Lower leg skin (tissue), 4 donors: Measurements from ENCODE around the gene IFI35. TPM values are rescaled to one million over a fixed set of nuclear protein-coding genes. Genes with fewer than 3 reads are reported as not detected.
A peak's percentile ranks its signal among the peaks of the same experiment; 100 is the strongest.

Experiments
- DNase-seq, 2 donors: peaks; one replicate each; pipeline ENCODE4 v3.0.0-alpha.2; 2019; ENCODE audit warnings: low spot score in 2 of 2
- H3K4me3 ChIP-seq: fragments of 200-600 bp; sonication (generic); 2 replicates; pipeline ENCODE4 v1.5.1; 2017; ENCODE audit warnings: mild to moderate bottlenecking, low read depth; ENCODE audit not compliant: poor library complexity, severe bottlenecking
- POLR2A ChIP-seq, 2 donors: fragments of 450-650 bp; IDR thresholded peaks; one replicate each; pipeline ENCODE4 v1.6.1; 2016 to 2017; ENCODE audit warnings: antibody characterized with exemption in 2 of 2, mild to moderate bottlenecking in 1 of 2, moderate library complexity in 1 of 2
- WGBS, 2 donors: methylation state at CpG; one replicate each; pipeline ENCODE4 v1.1.5; 2018; 5-methylcytosine and 5-hydroxymethylcytosine counted together
- intact Hi-C: fragments of 100-400 bp; cut with DNase I; formaldehyde crosslinking; loops from one replicate; pipeline ENCODE4 v1.15.0; 2023; ENCODE audit warnings: low total_unique reads
- total RNA-seq, 4 donors: library from RNA; depleted of rRNA; stranded (reverse); fragments of >200 nt; gene quantifications; one replicate each; pipeline ENCODE4 v1.1.0, GENCODE V29; 2016
- TF ChIP-seq, protein P1 (sequence below), 3 donors: fragments of 450-650 bp; IDR thresholded peaks; one replicate each; pipeline ENCODE4 v1.5.1; 2016; ENCODE audit warnings: antibody characterized with exemption in 3 of 3, mild to moderate bottlenecking in 3 of 3, moderate library complexity in 2 of 3

The IFI35 gene
- total RNA-seq, 4 donors from 2014 or later = 7.6 to 18.5 (median 16.9) TPM

DNA sequence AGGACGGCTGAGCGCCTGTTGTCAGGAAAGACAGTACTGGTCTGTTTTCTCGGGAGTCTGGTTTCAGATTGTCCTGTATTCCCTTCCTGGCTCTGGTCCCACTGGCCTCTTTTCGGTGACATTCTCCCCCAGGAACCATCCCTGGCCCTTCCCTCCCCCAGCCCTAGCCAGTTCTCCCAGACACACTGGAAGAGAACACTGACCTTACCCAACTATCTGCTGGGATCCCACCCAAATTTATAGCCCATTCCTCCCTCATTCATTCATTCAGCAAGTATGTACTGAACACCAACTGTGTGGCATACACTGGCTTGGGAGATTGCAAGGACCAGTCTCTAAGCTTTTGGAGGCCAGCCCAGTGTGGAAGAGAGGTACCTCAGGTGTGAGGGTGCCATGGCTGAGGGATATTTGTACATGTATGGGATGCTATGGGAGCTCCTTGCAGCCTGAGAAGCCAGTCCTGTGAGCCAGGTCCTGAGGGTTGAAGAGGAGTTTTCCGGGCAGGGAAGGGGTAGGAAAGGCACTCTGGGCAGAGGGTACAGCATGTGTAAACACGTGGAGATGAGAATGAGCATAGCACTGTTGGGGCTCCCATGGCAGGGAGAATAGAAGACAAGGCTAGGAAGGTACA is 23.7 kb downstream of the IFI35 start:
- no peak for TF ChIP-seq POLR2A (IDR thresholded peaks at IDR 0.05)
- TF ChIP-seq, protein P1, sequence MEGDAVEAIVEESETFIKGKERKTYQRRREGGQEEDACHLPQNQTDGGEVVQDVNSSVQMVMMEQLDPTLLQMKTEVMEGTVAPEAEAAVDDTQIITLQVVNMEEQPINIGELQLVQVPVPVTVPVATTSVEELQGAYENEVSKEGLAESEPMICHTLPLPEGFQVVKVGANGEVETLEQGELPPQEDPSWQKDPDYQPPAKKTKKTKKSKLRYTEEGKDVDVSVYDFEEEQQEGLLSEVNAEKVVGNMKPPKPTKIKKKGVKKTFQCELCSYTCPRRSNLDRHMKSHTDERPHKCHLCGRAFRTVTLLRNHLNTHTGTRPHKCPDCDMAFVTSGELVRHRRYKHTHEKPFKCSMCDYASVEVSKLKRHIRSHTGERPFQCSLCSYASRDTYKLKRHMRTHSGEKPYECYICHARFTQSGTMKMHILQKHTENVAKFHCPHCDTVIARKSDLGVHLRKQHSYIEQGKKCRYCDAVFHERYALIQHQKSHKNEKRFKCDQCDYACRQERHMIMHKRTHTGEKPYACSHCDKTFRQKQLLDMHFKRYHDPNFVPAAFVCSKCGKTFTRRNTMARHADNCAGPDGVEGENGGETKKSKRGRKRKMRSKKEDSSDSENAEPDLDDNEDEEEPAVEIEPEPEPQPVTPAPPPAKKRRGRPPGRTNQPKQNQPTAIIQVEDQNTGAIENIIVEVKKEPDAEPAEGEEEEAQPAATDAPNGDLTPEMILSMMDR (IDR thresholded peaks at IDR 0.05) = no peak
- intact Hi-C loops = no loop called here
- DNase-seq = no peak
- WGBS, 2 donors = 68 to 75% methylated on average over 6 of the region's 6 CpGs
- no peak overlapping the region for H3K4me3 ChIP-seq

- TF ChIP-seq, protein P1 (IDR thresholded peaks at IDR 0.05) = no peak
- TF ChIP-seq POLR2A (IDR thresholded peaks at IDR 0.05) = no peak
- 85 to 89% methylated on average over 3 of the region's 3 CpGs for WGBS, 2 donors
- H3K4me3 ChIP-seq = no peak overlapping the region
- intact Hi-C loops = no loop called here
- DNase-seq = no peak
Measured at GRCh38 chr17:43031666-43032065, 25.1 kb downstream of the IFI35 start.

DNA sequence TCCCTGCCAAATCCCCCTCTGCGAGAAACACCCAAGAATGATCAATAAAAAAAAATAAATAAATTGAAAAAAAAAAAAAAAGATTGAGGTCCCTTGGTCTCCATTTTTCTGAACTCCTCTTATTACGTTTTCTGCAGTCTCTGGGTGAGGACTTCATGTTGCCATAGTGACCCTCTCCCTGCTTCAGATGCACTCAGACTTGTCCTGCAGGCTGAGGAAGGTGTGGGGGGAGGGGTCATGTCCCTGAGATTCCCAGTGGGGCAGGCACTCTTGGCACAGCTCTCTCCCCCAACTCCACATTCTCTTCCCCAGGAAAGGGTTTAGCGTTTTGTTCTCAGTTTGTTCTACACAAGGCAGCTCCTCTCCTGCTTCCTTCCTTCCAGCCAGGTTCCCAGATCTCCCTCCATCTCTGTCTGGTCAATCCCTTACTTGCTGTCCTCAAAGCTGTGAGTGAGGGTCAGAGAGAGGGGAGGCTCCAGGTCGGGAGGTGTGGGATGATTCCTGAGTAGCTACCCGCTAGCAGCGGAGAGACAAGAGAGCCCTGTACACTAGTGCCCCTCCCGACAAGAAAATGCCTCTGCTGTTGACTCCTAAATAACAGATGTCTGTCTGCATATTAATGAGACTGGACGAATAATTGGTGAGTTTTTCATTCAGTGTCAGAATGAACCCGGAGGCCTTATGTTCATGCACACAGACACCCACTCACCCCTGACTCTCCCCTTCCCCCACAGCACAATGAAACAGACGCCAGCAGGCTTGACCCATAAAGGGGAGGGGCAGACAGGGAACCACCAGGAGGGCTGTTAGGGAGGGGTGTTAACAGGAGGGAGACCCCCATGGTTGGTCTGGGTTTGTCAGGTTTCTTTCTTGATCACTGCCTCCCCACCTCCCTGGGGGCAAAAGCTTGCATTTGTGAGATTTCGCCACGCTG is 27.6 kb downstream of the IFI35 start:
- no peak for DNase-seq
- H3K4me3 ChIP-seq = no peak overlapping the region
- TF ChIP-seq POLR2A (IDR thresholded peaks at IDR 0.05) = no peak
- TF ChIP-seq, protein P1 (IDR thresholded peaks at IDR 0.05) = no peak
- WGBS, 2 donors = 50 to 53% methylated on average over 12 of the region's 12 CpGs
- intact Hi-C loops = no loop called here

GRCh38 chr17:43034894-43035293 is 28.3 kb downstream of the IFI35 start:
- intact Hi-C loops = no loop called here
- no peak overlapping the region for H3K4me3 ChIP-seq
- no peak for DNase-seq
- TF ChIP-seq, protein P1 (IDR thresholded peaks at IDR 0.05) = no peak
- TF ChIP-seq POLR2A (IDR thresholded peaks at IDR 0.05) = no peak
- 83 to 93% methylated on average over 3 of the region's 3 CpGs for WGBS, 2 donors

DNA sequence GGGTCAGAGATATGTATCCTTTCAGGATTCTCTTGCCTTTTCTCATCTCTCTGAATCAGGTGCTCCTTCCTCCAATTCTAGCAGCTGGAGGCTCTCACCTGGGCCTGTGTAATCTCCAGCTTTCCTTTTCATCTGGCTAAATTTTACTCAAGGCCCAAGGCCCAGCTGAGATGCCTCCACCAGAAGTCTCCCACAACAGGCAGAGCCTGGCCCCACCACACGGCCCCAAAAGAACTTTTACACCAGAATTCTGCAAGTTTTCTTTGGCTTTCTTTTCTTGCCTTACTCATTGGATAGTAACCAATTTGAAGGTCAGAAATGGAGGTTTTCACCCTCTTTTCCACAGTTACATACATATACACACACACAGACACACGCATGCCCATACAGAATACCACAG is 33.1 kb downstream of the IFI35 start:
- intact Hi-C loops = no loop called here
- no peak overlapping the region for H3K4me3 ChIP-seq
- 88 to 95% methylated on average over 2 of the region's 2 CpGs for WGBS, 2 donors
- no peak for TF ChIP-seq POLR2A (IDR thresholded peaks at IDR 0.05)
- TF ChIP-seq, protein P1 (IDR thresholded peaks at IDR 0.05) = no peak
- DNase-seq = peak in 1 of 2 donors; percentile 60
